Ramos (cell line): ENCODE measurements around the gene OBI1.

Experiments
- in situ Hi-C: fragments of 300-500 bp; cut with MboI; formaldehyde crosslinking; loops from one replicate; pipeline ENCODE4 v1.14.3; 2022; ENCODE audit warnings: low sequenced_read_pairs; ENCODE audit not compliant: unreplicated experiment

Gene OBI1

DNA sequence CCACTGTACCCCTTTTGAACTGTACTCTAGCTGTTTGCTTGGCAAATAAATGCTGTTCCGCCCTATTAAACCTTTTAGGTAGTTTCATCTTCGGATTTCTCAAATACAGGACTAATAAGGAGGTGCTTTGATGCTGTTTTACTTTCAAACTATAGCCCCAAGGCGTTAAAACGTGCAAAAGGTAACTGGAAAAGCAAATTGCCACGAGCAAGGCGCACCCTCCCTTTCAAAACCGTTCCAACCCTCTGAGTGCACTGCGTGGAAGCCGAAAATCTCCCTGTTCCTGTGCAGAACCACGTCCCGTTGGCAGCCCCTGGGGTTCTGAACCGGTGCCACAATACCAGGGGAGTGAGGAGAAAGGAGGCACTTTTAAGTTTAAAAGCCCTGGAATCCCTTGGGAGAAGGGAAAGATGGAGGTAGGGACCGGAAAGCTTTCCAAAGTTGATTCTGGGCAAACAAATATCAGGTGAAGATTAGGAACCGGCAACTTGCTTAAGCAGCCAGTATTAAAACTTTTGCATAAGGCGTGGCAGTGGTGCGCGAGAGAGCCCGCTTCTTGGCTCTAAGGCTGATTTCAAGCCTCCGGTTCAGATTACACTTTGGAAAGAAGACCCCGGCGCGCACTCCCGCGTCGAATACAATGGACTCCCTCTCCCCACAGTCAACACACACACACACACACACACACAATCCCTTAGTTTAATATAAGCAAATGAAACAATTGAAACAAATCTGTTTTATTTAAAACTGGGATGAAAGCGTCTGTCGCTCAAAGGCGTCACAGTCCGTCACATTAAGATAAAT is 65.1 kb downstream of the OBI1 start:
- in situ Hi-C loops, result no loop called here

DNA sequence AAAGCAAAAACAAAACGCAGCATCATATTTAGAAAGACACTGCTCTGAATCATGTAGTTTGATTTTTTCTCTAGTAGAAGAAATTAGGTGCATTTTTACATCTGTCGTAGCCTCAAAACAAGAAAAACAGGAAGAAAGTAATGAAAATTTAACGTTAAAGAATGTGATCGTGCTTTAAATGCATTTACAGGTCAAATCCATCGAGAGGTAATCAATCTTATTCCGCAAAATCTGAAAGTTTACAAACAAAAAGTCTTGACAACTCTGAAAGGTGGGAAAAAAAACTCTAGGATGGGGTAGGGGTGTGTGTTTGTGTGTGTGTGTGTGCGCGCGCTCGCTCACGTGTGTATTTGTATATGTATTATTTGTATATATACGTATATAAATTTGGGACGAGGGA is 65.8 kb downstream of the OBI1 start:
- in situ Hi-C loops, result no loop called here

DNA sequence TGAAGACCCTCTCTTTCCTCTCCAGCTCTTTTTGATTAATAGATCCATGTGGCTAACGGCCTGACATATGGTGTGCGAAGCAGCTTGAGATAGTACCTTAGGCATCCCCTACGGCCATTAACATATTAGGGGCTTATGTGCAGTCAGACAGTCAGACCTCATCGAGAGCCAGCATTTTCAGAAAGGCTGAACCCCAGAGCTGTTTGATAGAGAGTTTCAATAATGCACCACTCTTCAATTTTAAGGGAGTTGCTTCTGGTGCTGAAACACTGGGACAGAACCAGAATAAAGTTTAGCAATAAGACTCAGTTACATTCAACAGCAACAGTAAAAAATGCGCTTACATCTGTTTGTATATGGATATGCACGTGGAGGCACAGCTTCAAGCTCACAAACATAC is 66.4 kb downstream of the OBI1 start:
- in situ Hi-C loops, result no loop called here

DNA sequence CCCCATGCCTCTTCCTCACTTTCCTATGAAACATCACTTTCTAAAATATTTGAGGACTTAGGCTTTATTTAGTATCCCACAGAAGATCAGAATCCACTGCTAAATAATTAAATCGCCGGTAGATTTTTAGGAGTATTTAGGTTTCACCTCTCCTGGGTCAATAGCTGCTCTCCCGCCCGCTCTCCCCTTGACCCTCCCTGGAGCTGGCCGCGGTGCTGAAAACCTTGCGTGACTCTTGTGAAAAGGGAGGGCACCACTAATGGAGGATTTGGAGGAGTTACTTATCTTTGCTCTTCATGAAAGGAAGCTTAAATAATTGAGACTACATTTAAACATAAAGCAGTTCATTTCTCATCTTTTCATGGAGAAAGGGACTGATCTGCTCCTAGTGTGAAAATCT is 69.7 kb downstream of the OBI1 start:
- in situ Hi-C loops, result no loop called here

DNA sequence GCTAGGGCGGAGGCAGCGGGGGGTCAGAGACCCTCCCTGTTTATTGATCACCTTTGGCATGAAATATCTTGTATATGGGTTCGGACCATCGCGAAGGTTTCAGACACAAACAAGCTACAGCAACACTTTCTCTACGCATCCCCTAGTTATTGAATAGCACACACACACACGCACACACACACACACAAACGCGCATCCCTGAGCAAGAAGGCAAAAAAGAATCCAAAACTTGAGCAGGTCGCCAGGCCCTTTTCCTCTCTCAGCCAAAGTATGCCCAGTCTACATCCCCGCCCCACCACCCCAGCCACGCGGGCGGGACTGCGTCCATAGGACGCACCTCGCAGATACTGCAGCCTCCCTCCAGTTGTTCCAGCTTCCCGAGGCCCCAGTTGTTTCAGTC is 71.6 kb downstream of the OBI1 start:
- in situ Hi-C loops, result no loop called here

DNA sequence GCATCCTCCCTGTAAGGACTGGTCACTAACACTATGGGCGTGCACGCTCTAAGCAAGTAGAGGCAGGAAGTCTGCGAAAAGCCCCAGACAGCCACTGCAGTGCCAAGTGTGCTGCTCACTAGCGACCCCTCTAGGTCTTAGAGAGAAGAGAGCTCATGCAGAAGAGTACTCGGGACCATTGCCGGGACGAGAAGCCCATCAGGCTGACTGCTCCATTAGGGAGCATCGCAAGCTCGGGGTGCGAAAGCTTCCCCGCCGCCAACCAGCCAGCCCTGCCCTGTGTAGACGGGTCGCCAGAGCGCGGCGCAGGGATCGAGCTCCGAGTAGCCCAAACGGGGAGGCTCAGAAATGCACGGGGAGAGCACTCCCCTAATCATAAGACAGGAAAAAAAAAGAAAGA is 72.2 kb downstream of the OBI1 start:
- in situ Hi-C loops, result no loop called here

DNA sequence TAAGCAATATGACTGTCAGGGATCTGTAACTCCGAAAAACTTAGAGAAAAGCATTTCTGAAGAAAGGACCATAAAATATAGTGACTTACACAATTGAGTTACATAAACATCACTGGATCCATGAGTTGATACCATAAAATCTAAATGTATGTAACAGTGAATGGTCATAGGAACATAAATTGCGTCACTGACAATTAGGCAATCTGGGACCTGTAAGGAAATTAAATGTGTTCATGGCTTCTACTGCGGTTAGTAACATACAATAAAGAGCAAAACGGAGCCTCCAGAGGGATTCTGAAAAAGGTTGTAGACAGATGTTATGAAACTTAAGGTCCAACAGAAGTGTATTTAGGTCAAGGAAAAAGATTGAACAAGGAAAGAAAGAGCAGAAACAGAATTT is 82.7 kb downstream of the OBI1 start:
- in situ Hi-C loops, result no loop called here

DNA sequence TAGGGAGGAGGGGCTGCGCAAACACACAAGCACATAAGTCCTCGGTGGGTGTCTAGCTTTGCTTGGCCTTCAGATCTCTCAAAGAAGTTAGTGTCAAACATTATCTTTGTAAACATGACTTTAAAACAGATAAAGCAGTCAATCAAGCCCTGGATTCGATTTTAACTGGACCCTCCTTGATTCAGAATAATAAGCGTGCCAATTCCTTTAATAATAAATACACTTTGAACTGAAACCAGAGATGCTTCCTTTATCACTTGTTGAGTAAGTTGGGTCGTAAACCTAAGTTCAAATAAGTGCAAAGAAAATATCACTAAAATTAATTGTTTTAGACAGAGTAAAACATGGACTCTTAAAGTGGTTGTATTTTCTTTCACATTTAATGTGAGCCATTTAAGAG is 86.5 kb downstream of the OBI1 start:
- in situ Hi-C loops, result no loop called here

DNA sequence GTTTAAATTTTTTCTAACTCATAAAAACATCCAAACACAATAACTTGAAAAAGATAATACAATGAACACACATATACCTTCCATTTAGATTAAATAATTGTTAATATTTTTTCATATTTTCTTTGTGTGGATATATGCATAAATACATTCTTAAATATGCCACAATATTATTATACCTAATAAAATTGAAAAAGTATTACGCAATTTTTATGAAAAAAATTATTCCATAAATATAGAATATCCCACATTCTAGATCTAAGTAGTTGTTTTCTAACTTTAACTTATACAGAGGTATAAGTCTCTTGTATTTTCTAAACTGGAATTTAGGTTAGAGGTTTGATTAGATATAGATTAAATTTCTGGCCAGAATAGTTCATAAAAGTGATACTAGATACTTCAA is 89.9 kb downstream of the OBI1 start:
- in situ Hi-C loops, result no loop called here

DNA sequence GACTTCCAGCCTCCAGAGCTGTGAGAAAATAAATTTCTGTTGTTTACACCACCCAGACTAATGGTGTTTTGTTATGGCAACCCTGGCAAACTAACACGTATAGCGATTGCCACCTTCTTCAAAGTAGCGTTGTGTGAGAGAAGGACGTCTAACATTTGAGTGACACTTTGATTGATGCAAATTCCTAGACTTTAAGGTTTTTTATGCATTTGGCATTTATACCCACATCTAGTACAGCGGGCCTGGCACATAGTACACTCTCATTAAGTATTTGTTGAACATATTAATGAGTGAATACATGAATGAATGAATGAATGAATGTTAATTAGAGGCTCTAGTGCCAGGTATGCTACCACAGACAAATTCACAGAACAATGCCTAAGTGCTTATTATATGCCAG is 92.3 kb downstream of the OBI1 start:
- in situ Hi-C loops, result no loop called here
